NCI-H1694 treated with DMSO at 0.1 percent for 48 hours (cell line): ENCODE measurements around the gene PLSCR4.
A peak's percentile ranks its signal among the peaks of the same experiment; 100 is the strongest.
"Not testable (repeated sequence)": the region's sequence is repeated elsewhere in the genome, so short reads cannot be mapped to it uniquely, and the experiment has no call there.

Source experiments
- DNase-seq: peaks from one replicate; lab custom pipeline; 2025; lab: John Stamatoyannopoulos, UW

The PLSCR4 gene

DNA sequence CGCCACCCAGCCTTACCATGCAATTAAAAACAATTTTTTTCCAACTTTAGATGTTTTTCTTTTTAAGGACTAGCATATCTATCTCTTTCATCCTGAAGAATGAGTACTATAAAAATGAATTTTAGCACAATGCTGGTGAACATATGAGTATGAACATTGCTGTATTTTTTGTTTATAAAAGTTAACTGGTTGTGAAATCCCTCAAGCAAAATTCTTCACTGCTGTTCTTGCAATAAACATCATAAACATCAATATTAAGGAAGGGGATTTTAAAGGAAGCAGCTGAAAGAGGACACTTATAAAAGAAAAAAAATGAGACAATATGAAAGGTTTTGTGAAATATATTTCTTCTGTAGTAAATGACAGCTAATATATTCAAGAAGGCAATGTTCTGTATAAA is 3.0 kb downstream of the PLSCR4 start:
- DNase-seq = no peak

DNA sequence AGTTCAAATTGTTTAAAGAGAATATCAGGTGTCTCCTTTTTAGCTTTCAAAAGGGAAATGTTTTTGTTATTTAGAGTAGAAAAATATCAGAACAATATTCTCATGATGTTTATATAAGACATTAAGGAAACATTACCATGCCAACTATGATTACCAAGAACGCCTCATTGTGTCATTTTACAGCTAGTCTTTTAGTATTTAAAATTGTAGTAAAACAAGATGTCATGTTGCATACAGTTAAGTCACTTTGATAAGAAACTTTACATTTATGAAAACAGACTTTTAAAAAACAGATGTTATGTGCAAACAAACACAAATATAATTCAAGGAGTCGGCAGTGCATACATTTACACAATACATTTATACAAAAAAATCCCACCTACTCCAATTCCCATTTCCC is 4.4 kb downstream of the PLSCR4 start:
- no peak for DNase-seq

DNA sequence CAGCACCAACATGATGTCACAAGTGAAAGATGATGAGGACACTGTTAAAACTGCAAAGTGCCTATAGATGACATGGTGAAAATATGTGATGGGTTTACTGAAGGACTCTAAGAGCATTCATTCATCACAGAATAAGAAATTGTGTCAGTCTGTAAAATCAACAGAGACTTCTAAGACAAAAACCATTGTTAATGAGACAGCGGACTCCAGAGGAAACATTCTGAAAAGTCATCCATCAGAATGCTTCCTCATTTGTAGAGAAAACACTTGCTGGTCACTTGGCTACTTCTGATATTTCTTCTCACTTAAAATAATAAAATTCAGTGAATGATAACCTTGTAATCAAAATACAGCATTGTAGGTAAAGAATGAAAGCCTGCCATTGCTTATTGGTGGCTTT is 7.3 kb downstream of the PLSCR4 start:
- no peak for DNase-seq

DNA sequence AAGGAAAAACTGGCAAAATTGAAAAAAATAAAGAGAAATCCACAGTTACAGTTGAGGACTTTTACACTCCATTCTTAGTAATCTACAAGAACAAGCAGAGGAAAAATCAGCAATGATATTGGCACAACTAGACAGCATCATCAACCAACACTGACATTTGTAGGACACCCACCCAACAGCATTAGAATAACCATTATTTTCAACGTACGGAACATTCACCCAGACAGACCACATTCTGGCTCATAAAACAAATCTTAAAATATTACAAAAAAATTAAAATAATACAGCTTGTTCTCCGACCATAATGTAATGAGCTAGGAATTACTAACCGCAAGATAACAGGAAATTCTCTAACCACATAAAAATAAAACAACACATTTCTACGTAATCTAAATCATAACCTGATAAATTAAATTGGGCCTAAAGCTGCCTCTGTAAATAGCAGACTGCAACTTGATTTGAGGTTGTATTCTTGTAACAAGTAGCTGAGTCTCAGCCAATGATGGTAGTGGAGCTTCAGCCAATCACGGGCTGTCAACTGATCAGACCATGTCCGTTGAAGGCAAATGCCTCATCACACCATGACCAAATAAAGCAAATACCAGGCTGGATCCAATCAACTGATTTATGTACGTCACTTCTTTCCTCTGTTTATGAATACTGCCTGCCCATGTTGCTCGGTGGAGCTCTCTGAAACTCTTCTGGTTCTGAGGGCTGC is 9.2 kb downstream of the PLSCR4 start:
- DNase-seq = no peak

DNA sequence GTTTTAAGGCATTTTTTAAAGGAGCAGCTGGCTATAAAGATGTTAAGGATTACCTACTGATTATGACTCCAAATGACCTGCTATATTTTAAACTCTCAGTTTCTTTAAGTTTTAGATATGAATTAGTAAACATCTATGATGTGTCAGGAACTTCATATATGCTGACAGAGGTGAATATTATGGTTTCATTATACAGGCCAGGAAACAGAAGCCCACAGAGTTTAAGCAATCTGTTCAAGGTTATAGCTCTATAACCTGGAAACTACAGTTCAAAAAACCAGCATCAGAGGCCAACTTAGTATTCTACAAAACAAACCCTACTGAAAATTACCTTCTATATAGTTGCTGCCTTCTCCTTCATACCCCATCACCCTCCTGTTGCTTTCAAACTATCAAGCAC is 17.4 kb downstream of the PLSCR4 start:
- no peak for DNase-seq

DNA sequence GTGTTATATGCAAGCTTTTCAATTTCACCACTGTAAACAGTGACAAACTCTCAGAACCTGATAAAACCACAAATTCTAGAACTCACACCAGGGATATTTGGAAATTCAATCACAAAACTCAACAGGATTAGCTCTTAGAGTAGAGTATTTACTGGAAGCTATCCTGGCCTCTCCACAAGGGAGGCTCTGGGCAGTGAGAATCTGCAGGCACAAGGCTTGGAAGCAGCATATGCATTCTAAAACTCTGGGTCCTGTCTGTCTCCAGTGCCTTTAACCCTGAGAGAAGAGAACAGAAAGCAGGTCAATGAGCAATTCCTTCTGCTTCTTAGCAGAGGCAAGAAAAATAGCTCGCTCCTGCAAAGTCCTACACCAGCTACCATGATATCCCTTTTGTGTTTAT is 23.4 kb downstream of the PLSCR4 start:
- no peak for DNase-seq

DNA sequence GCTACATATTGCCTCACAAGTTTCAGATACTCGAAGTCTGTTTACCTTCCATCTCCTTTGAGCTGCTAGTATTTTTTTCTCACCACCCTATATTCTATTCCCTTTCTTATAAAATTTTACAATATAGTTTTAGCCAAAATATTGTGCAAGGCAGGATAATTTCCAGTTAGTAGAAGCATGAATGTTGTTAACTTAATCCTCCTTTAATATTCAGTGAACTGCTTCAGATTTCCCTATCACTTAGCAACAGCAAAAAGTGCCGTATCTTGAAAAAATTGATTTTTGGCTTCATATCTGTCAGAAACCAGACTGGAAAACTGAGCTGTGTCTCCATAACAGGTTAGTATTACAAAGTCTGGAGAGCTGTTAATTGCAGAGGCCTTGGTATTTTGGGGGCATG is 24.0 kb downstream of the PLSCR4 start:
- no peak for DNase-seq

DNA sequence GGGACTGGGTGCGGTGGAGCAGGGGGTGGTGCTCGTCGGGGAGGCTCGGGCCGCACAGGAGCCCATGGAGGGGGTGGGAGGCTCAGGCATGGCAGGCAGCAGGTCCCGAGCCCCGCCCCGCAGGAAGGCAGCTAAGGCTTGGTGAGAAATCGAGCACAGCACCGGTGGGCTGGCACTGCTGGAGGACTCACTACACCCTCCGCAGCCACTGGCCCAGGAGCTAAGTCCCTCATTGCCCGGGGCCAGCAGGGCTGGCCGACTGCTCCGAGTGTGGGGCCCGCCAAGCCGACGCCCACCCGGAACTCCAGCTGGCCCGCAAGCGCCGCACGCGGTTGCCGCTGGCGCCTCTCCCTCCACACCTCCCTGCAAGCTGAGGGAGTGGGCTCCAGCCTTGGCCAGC is 25.4 kb downstream of the PLSCR4 start:
- DNase-seq = not testable (repeated sequence)

DNA sequence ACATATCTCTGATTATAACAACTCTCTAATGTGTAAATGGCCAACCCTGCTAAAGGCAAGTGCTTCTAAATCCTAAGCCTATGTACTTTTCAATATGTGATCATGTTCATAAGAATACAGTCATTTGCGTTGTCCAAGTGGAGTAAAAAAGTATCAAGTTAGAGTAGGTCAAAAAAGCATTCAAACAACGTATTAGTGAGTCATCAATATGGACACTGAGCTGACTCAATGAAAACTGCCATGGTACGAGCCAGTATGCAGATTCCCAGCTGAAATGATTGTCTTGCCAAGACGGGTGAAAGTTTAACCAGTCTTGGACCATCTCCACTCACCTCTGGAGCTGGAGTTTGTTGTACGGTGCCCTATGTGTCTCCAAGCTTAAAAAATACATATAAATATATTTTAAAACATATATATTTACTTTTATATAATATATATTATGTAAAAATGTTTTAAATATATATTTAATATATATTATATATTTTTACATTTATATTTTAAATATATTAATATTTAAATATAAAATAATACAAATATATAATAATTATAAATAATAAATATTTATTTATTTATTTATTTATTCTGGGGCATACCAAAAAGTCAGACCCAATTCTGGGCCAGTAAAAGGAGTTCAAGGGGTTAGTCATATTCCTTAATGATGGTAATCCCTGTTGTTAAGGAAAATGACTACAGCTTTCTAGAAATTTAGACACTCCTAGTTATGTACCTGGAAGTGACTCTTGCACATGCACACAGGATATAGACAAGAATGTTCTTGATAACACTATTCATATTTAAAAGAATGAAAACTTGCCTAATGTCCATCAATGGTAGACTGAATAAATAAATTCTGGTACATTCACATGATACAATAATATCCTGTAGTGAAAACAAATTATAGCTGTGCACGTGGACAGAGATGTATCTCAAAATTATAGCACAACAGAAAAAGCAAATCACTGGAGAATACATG is 27.2 kb downstream of the PLSCR4 start:
- no peak for DNase-seq

DNA sequence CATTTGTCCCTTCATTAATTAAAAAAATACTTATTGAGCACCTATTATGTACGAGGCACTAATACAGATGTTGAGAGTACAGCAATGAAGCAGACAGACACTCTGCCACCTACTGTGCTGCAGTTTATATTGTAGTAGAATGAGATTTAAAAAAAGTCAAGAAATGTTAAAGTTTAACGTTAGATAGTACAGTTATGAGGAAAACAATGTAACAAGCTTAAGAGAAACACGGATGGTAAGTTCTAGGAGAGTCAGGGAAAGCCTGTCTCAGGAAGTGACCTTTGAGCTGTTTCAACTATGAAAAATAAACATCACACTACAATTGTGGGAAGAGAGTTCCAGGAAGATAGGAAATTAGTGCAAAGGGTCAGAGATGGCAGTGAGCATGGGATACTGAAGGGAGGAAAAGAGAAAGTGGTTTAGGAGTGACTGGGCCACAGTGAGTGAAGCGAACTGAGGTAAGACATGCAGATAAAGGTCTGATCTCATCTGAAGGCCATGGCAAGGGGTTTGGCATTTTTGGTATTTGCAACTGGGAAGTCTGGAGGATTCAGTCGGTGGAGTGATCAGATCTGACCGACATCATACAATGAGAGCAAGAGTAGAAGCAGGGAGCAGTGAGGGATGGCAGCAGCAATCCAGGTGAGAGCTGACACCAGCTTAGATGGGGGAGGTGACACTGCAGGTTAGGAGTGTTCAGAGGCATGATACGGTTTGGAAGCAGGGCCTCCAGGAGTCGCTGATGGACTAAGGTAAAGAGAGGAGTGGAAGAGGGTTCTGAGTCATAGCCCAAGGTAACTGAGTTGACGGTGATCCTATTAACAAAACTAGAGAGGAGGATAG is 28.5 kb downstream of the PLSCR4 start:
- DNase-seq = no peak

DNA sequence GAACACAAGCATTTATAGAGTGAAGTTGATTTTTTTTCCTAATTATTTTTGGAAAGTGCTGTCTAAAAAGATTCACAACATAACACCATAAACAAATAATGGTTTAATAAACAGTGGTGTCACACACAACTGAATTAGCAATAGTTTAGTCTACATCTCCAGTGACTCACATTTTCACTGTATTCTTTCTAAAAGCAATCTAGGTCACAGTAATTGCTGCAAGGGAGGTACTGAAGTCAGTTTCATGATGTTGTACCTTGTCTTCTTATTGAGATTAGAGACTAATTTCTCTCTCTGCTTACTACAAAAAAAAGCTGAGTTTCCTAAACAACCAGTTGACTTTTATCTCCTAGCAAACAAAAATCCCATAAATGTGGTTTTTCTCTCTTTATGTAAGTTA is 29.6 kb downstream of the PLSCR4 start:
- DNase-seq = no peak

DNA sequence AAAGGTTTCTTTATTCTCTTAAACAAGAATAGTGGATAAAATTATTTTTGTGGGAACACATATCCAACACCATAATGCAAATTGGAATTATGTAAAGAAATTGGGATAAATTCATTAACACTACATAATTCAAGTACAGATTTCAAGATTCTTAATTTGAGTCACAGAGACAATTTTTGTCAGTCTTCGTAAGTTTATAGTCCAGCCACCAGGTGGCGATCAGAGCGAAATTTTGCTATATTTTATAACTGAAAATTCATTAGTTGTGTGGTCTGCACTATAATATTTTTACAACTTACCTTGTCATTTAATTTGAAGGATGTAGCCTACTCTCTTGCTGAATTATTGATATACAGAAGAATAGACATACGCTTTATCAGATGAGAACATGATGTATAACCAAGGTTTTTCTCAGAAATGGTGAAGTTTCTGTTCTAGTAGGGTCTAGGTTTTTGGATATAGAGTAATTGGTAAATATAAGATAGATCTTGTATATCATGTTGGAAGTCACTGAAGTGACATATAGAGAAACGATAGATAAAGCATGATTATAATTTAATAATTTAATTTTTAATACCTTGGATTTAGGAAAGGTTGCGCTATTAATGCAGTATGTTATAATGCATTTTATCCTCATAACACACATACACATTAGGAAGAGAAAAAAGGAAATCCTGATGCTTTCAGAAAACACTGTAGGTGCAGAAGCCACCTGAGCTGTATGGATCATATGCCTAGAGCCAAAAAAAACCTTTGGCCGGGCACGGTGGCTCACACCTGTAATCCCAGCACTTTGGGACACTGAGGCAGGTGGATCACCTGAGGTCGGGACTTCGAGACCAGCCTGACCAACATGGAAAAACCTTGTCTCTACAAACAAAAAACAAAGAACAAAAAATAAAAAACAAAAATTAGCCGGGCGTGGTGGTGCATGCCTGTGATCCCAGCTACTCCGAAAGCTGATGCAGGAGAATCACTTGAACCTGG is 31.7 kb downstream of the PLSCR4 start:
- DNase-seq = peak; percentile 22

DNA sequence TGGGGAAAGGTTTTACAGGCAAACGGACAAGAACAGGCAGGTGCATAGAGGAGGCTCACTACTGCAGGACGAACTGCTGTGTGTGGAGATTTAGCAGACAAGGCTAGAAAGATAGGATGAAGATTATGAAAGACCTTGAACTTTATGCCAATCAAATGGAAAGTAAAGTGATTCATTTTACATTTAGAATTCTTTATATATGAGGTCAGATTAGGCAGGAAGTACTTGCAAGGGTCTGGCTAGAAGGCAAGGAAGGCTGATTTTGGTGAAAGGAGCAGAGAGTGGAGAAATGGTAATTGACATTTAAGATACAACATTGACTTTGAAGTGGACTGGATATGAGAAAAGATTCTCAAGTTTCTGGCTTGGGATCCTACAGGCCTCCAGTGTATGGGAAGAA is 33.6 kb downstream of the PLSCR4 start:
- no peak for DNase-seq

DNA sequence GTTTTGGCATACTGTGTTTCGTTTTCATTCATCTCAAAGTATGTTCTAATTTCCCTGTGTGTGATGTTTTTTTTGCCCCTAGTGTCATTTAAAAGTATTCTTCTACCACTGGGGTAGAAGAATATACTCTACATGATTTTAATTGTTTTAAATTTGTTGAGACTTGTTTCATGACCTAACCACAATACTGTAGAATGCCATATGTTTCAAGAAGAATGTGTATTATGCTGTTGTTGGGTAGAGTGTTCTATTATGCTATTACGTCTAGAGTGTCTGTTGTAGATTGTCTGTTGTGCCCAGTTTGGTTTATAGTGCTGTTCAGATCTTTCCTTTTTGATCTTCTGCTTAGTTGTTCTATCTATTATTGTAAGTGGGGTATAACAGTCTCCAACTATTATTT is 36.4 kb downstream of the PLSCR4 start:
- DNase-seq = no peak

DNA sequence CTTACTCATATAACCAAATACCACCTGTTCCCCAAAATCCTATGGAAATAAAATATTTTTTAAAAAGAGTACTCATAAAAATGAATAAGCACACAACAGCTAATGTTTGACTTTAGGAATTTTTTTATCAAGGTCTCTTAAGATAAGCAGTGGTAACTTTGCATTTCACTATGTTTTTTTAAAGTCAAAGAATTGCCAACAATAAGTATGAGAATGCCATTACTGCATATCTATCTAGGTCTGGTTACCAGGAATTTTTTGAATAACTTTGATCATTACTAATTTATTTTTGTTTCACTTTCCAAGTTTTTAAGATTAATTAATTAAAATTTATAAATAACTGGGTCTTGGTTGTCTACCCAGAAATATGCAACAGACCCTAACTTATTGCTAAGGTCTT is 41.5 kb downstream of the PLSCR4 start:
- DNase-seq = no peak

DNA sequence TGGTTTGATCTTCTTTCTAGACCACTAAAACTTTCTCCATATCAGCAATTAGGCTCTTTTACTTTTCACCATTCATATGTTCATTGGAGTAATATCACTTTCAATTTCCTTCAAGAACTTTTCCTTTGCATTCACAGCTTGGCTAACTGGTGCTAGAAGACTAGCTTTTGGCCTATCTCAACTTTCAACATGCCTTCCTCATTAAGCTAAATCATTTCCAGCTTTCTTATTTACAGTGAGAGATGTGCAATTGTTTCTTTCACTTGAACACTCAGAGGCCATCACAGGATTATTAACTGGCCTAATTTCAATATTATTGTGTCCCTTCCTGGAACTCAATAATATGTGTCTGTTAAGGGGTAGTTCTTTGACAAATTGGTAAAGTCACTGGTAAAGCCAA is 47.1 kb downstream of the PLSCR4 start:
- no peak for DNase-seq

DNA sequence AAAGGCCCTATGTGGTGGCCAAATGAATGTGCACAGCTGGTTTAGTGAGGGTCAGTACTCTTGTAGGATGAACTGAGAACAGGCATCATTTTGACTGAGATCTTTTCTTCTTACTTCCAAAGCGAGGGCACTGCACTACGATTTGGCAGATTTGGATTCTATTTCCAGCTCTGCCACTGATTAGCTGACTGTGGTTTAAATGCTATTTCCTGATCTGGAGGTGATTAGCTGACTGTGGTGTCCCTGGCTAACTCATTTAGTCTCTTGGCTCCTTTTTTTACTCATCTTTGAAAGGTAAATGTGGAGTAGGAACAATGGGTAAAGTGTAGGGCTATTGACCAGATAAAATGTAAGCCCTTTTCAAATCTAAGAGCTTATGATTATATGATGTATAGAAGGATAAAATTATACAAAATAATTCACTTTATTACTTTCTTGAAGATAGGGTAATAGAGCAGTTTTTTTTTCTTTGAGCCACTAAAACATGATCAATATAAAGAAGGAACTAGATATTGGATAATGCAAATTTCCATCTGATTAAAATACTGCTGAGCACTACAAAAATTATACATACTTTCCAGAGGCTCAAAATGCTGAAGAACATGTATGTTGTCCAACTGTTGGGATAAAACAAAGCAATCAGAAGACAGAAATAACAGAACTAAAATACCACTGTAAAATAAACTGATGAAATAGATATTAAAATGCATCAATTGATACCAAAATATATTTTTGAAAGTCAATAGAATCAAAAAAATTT is 50.3 kb downstream of the PLSCR4 start:
- DNase-seq = no peak

DNA sequence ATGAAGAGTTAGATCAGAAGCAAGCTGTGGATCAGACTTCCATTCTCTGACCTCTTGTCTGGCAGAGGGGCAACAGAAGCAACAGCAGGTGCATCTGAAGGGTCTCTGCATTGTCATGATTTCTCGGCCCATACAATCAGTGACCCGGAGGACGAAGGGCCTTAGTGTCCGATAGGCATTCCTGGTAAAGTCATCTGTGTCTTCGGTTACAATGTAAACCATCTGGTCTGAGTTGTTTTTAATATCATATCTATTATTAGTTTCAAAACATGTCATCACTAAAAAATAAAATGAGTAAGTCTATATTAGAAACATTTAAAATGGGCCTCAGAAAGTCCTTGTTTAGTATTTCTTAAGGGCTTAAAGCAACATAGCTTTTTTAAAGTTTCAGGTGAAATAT is 51.1 kb downstream of the PLSCR4 start:
- DNase-seq = no peak

DNA sequence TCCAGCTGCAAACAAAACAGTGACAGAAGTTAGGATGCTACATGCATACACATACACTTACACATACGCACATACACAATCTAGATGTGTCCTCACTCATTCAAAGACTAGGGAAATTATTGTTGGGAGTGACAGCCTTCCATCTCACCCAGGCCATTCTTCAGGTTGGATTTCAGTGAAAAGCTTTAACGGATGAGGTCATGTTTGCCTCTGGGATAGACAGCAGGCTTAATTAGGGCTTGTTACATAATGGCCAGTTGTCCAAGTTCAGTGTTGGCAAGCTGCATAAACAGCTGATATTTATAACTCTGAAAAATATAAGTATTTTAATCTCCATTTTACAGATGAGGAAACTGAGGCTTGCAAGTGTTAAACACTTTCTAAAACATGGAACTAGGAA is 54.1 kb downstream of the PLSCR4 start:
- no peak for DNase-seq

DNA sequence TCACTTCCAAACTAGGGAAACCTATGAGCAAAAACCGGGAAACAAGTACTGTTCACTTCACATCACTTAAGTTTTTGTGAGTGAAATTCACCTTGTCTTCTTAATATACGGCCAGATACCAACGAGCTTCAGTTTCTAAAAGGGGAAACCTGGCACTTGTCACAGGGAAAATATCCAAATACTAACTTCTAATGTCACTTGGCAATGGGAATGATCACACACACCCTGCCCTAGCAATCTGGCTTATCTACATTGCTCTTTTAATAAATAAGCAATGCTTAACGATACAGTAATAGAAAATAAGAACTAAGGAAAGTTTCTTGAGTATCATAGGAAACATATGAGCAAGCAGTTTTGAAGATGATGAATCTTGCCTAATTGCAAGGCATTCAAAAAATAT is 55.3 kb downstream of the PLSCR4 start:
- DNase-seq = no peak

DNA sequence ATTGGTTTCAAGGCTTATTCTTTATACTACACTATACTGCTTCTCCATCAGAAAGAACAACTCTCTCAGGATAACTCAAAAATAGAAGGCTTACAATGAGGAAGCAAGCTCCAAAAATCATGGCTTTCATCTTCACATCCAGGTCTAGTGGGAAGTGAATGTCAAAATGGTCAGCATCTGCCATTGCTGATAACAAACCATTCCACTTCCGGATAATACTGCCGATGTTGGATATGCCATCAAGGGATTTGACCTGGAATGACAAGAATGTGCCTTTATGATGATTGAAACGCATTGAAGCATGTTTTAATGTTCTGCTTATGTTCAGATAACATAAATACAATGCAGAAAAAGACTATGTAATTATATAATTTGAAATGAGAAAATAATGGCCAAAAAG is 55.9 kb downstream of the PLSCR4 start:
- no peak for DNase-seq
